ENCODE measurements around the gene PTBP3.

DNA sequence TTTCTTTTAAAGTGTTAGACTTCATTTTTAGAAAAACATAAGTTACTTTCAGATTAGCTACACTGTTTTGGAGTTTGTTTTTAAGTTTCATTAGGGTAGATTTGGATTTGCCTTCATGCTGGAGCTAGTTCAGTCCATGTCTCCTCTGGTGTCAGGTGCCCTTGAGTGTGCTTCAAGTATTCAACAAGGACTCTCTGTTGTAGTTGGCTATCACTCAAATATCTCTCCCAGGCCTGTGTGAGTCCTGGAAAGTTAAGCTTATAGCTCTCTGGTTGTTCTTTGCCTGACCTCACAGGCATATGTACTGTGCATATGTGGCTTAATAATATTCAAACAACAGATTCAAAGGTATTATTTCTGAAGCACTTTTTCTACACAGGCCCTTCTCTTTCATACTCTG lies 45.4 kb downstream of the PTBP3 start:
- TF ChIP-seq POLR2A (IDR thresholded peaks at IDR 0.05; ENCODE audit: low read depth) (no peak), POLR2AphosphoS5 (IDR thresholded peaks at IDR 0.05) (no peak)
- TF ChIP-seq, protein P1, sequence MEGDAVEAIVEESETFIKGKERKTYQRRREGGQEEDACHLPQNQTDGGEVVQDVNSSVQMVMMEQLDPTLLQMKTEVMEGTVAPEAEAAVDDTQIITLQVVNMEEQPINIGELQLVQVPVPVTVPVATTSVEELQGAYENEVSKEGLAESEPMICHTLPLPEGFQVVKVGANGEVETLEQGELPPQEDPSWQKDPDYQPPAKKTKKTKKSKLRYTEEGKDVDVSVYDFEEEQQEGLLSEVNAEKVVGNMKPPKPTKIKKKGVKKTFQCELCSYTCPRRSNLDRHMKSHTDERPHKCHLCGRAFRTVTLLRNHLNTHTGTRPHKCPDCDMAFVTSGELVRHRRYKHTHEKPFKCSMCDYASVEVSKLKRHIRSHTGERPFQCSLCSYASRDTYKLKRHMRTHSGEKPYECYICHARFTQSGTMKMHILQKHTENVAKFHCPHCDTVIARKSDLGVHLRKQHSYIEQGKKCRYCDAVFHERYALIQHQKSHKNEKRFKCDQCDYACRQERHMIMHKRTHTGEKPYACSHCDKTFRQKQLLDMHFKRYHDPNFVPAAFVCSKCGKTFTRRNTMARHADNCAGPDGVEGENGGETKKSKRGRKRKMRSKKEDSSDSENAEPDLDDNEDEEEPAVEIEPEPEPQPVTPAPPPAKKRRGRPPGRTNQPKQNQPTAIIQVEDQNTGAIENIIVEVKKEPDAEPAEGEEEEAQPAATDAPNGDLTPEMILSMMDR (IDR thresholded peaks at IDR 0.05), result no peak

All from esophagus muscularis mucosa (tissue), 3 donors.